ENCODE measurements around the gene PYGO2.
A peak's percentile ranks its signal among the peaks of the same experiment; 100 is the strongest.

DNA sequence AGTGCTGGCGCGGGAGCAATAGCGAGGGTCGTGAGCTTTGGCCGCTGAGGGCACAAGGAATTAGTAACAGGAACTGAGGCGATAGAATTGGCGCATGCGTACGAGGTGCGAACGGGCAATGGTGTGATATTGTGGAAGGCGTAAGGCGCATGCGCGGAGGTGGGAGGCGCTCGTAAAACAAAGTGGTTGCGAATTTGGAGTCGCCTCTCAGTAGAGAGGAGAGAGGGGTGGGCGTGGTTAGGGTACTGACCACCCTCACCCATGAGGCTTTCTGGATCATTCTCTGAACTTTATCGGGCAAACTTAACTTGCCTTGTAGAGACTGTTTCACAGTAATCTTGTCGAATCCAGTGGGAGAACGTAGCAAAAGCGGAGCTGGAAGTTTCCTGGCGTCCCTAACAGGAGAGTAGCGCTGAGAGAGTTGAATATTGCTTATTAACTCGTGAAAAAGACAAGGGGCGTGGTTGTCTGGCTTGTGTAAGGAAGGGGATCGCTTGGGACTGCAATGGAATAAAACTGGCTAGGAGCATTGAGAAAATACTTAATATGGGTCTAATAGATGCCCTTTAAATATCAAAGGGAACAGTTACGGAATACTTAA, 13.3 kb upstream of the PYGO2 start:
- TF ChIP-seq, protein P1, sequence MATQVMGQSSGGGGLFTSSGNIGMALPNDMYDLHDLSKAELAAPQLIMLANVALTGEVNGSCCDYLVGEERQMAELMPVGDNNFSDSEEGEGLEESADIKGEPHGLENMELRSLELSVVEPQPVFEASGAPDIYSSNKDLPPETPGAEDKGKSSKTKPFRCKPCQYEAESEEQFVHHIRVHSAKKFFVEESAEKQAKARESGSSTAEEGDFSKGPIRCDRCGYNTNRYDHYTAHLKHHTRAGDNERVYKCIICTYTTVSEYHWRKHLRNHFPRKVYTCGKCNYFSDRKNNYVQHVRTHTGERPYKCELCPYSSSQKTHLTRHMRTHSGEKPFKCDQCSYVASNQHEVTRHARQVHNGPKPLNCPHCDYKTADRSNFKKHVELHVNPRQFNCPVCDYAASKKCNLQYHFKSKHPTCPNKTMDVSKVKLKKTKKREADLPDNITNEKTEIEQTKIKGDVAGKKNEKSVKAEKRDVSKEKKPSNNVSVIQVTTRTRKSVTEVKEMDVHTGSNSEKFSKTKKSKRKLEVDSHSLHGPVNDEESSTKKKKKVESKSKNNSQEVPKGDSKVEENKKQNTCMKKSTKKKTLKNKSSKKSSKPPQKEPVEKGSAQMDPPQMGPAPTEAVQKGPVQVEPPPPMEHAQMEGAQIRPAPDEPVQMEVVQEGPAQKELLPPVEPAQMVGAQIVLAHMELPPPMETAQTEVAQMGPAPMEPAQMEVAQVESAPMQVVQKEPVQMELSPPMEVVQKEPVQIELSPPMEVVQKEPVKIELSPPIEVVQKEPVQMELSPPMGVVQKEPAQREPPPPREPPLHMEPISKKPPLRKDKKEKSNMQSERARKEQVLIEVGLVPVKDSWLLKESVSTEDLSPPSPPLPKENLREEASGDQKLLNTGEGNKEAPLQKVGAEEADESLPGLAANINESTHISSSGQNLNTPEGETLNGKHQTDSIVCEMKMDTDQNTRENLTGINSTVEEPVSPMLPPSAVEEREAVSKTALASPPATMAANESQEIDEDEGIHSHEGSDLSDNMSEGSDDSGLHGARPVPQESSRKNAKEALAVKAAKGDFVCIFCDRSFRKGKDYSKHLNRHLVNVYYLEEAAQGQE (IDR thresholded peaks at IDR 0.05; ENCODE audit: insufficient replicate concordance, low read depth) = no peak
- TF ChIP-seq, protein P2, sequence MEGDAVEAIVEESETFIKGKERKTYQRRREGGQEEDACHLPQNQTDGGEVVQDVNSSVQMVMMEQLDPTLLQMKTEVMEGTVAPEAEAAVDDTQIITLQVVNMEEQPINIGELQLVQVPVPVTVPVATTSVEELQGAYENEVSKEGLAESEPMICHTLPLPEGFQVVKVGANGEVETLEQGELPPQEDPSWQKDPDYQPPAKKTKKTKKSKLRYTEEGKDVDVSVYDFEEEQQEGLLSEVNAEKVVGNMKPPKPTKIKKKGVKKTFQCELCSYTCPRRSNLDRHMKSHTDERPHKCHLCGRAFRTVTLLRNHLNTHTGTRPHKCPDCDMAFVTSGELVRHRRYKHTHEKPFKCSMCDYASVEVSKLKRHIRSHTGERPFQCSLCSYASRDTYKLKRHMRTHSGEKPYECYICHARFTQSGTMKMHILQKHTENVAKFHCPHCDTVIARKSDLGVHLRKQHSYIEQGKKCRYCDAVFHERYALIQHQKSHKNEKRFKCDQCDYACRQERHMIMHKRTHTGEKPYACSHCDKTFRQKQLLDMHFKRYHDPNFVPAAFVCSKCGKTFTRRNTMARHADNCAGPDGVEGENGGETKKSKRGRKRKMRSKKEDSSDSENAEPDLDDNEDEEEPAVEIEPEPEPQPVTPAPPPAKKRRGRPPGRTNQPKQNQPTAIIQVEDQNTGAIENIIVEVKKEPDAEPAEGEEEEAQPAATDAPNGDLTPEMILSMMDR (IDR thresholded peaks at IDR 0.05; ENCODE audit: insufficient read depth, low read length) = no peak
- TF ChIP-seq POLR2AphosphoS5 (IDR thresholded peaks at IDR 0.05; ENCODE audit: low read depth) = peak; percentile 49; the same call in 1 of the 2 replicates
